CD1c-positive myeloid dendritic cell (primary cell): ENCODE results near the gene SLC5A2.
A peak's percentile ranks its signal among the peaks of the same experiment; 100 is the strongest.

Experiments used
- DNase-seq: peaks from one replicate; pipeline ENCODE4 v3.0.0-alpha.2; 2016; ENCODE audit errors: extremely low spot score

SLC5A2 gene

GRCh38 chr16:31459687-31460581, 23.0 kb upstream of the SLC5A2 start:
- DNase-seq = peak; percentile 100

GRCh38 chr16:31460582-31461002, 22.3 kb upstream of the SLC5A2 start:
- DNase-seq = peak; percentile 60

- no peak for DNase-seq
These were observed 21.6 kb upstream of the SLC5A2 start for GRCh38 chr16:31461201-31461920.

- DNase-seq = no peak
These were observed 20.8 kb upstream of the SLC5A2 start for GRCh38 chr16:31461921-31462804.

- DNase-seq = no peak
These were observed 18.6 kb upstream of the SLC5A2 start for GRCh38 chr16:31464348-31464769.

- DNase-seq = no peak
These were observed 18.1 kb upstream of the SLC5A2 start for GRCh38 chr16:31464781-31465260.

GRCh38 chr16:31465788-31466370, 17.0 kb upstream of the SLC5A2 start:
- DNase-seq = no peak

- DNase-seq = no peak
These were observed 16.5 kb upstream of the SLC5A2 start for GRCh38 chr16:31466381-31466841.

- no peak for DNase-seq
These were observed 15.7 kb upstream of the SLC5A2 start for GRCh38 chr16:31467151-31467773.

- DNase-seq = no peak
These were observed 15.1 kb upstream of the SLC5A2 start for GRCh38 chr16:31467858-31468257.

- no peak for DNase-seq
These were observed 12.3 kb upstream of the SLC5A2 start for GRCh38 chr16:31470615-31471014.

- no peak for DNase-seq
These were observed 11.6 kb upstream of the SLC5A2 start for GRCh38 chr16:31471241-31471874.

GRCh38 chr16:31471875-31472708, 10.8 kb upstream of the SLC5A2 start, which contains the start of gene TGFB1I1:
TGFB1I1 (plus strand) TSS chr16:31472152; CDS start chr16:31472189, 37 bp downstream.
- no peak for DNase-seq

- peak; percentile 39 for DNase-seq
These were observed 10.2 kb upstream of the SLC5A2 start for GRCh38 chr16:31472709-31473203.

- no peak for DNase-seq
These were observed 9.5 kb upstream of the SLC5A2 start for GRCh38 chr16:31473264-31473984.

GRCh38 chr16:31474173-31474714, 8.7 kb upstream of the SLC5A2 start:
- no peak for DNase-seq

- no peak for DNase-seq
These were observed 7.9 kb upstream of the SLC5A2 start for GRCh38 chr16:31474773-31475738.
